Heart left ventricle (tissue), 16 donors: ENCODE results near the gene CTXN1. TPM values are rescaled to one million over a fixed set of nuclear protein-coding genes. Genes with fewer than 3 reads are reported as not detected.

Experiments used
- ATAC-seq, 4 donors: fragments of 200-7000 bp; cut with Tn5 transposase; one replicate each; pipeline ENCODE4 v1.9.1; 2020 to 2022; ENCODE audit warnings: moderate library complexity in 4 of 4, mild to moderate bottlenecking in 3 of 4, moderate number of reproducible peaks in 1 of 4
- DNase-seq, 5 donors: peaks; one replicate each; pipeline ENCODE4 v3.0.0-alpha.2; 2020
- H3K27ac ChIP-seq, 12 donors: fragments of 200-600 bp; sonication (generic) in 4 of 12; one replicate each; pipeline versions ENCODE4 v1.5.0 to v1.8.0; 2016 to 2022; ENCODE audit warnings: mild to moderate bottlenecking in 2 of 12
- H3K27me3 ChIP-seq, 9 donors: fragments of 200-600 bp; sonication (generic) in 2 of 9; one replicate each; pipeline versions ENCODE4 v1.5.1 to v1.8.0; 2016 to 2022; ENCODE audit warnings: mild to moderate bottlenecking in 3 of 9
- H3K36me3 ChIP-seq, 9 donors: fragments of 200-600 bp; sonication (generic) in 2 of 9; one replicate each; pipeline versions ENCODE4 v1.5.0 to v1.8.0; 2018 to 2022; ENCODE audit warnings: mild to moderate bottlenecking in 2 of 9
- H3K4me1 ChIP-seq, 12 donors: fragments of 200-600 bp; sonication (generic) in 4 of 12; one replicate each; pipeline versions ENCODE4 v1.5.0 to v1.8.0; 2016 to 2022; ENCODE audit warnings: mild to moderate bottlenecking in 3 of 12
- H3K4me3 ChIP-seq, 12 donors: fragments of 200-600 bp; sonication (generic) in 4 of 12; one replicate each; pipeline versions ENCODE4 v1.5.0 to v1.8.0; 2017 to 2022; ENCODE audit warnings: mild to moderate bottlenecking in 9 of 12, moderate library complexity in 4 of 12
- H3K9me3 ChIP-seq, 12 donors: fragments of 200-600 bp; sonication (generic) in 4 of 12; one replicate each; pipeline versions ENCODE4 v1.5.0 to v1.8.0; 2016 to 2022; ENCODE audit warnings: mild to moderate bottlenecking in 1 of 12
- POLR2A ChIP-seq, 2 donors: fragments of 450-650 bp; IDR thresholded peaks; one replicate each; pipeline ENCODE4 v1.6.1; 2017; ENCODE audit warnings: antibody characterized with exemption in 2 of 2, mild to moderate bottlenecking in 2 of 2, moderate library complexity in 2 of 2
- WGBS, 4 donors: extraction: QIAGEN DNeasy Blood & Tissue Kit in 2 of 4; methylation state at CpG; one replicate each; pipeline versions ENCODE4 v1.1.5 to v1.1.7; 2013 to 2018; 5-methylcytosine and 5-hydroxymethylcytosine counted together
- intact Hi-C, 10 donors: fragments of 100-400 bp; cut with DNase I; formaldehyde crosslinking; loops; one replicate each; pipeline versions ENCODE4 v1.11.1 to v1.14.2; 2022
- polyA plus RNA-seq, 2 donors: library from polyadenylated mRNA; stranded (reverse); fragments of 200-250 nt; gene quantifications; one replicate each; pipeline ENCODE4 v1.2.3, GENCODE V29; 2013
- total RNA-seq, 9 donors: library from RNA; depleted of rRNA in 2 of 9; stranded (reverse); fragments of >200 nt in 2 of 9; fragmentation: NEBNext Ultra II Directional in 3 of 9; extraction: Animal tissue kit (Norgen Biotek cat#: 25700) in 3 of 9; gene quantifications; one replicate each; pipeline versions ENCODE4 v1.1.0 to v1.2.4, GENCODE V29; 2016 to 2023
- TF ChIP-seq, protein P1 (sequence below), 12 donors: fragments of 200-600 bp; sonication (generic) in 4 of 12; IDR thresholded peaks; one replicate each; pipeline versions ENCODE4 v1.5.0 to v1.8.0; 2018 to 2022; ENCODE audit warnings: antibody characterized with exemption in 12 of 12, mild to moderate bottlenecking in 5 of 12
- donor health status: ischemic (EF 13 %, LVEDD 7.1; RV severe dilation, severe dysfunction).
- donor health status: healthy with polysubstance abuse.
- donor health status: DM: no; HTN: yes; CAD: no.
- donor health status: DM: no; HTN: no; CAD: no.
- donor health status: ischemic (EF 25% LVEDD 6.9; RV normal size, moderate dysfunction).
- donor health status: ischemic (EF 25% LVEDD 5.7; RV mildly dilated, moderate dysfunction).
- donor health status: healthy.
- donor health status: DM: yes; HTN: yes; CAD: no.
- donor health status: ischemic (EF 35%, LVEDD 5.7; RV mildly dilated, moderate dysfunction).
- donor health status: nonischemic (EF 11% LVEDD 7.7; RV severe dilation, severe dysfunction).
- donor health status: DM: yes; HTN: yes; CAD: no.
- donor health status: PGD.
- donor health status: ischemic (EF 29% LVEDD 5.4; RV normal size, mild dysfunction).
- donor health status: nonischemic (EF 23%, LVEDD 6.1; RV moderate dilation, normal function).

The CTXN1 gene
- total and polyA plus RNA-seq, 11 donors = 0.21 to 3.3 (median 0.48) TPM; not detected in 3

DNA sequence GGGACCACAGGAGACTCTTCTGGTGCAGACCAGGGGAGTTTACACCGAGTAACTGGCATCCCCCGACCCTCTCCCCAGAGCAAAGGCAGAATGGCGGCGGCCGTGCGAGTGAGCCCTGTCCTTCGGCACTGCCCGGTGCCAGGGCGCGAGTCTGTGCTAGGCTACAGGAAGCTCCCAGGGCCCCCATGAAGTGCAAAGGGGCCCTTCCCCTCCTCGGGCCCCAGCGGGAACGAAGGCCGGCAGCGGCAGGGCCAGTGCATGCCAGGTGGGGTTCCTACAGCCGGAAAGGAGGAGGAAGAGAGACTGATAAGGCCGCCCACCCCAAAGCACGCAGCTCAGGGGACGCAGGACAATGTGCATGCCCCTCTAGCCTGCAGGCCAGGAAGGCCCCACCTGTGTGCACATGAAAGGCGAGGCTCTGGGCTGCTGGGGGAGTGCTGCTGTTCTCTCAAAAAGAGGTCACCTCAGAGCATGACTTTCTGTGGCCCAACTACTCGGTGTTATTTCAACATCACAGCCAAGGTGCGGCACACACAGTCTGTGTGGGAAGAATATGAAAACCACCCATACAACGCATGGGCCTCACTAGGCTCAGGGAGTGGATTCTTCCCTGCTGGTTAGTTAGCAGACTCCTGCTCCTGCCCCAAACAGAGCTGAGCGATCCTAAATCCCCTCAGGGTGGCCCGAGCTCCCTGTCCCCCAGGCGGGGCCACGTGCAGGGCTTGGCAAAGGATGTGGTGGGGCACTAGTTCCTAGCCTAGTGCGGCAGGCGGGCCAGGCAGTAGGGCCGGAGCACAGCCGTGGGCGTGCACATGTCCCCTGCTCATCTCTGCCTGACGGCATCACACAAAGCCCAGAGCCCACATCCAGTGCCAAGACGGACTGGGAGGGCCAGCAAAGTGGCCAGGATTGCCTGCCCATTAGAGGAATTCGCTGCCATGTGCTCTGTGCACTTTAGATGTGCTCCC is 45.9 kb upstream of the CTXN1 start:
- Histone ChIP-seq H3K4me3 (no peak overlapping the region), H3K27ac (no peak overlapping the region), H3K4me1 (peaks cover 0 to 30% (median 8%) of the 10 kb centered on the region in 12 donors), H3K27me3 (no peaks in the 10 kb centered on the region), H3K36me3 (peaks cover 0 to 76% (median 44%) of the 10 kb centered on the region in 9 donors), H3K9me3 (no peaks in the 10 kb centered on the region)
- DNase-seq (peak in 1 of 5 donors; percentile 65), ATAC-seq (no peak)
- TF ChIP-seq, protein P1, sequence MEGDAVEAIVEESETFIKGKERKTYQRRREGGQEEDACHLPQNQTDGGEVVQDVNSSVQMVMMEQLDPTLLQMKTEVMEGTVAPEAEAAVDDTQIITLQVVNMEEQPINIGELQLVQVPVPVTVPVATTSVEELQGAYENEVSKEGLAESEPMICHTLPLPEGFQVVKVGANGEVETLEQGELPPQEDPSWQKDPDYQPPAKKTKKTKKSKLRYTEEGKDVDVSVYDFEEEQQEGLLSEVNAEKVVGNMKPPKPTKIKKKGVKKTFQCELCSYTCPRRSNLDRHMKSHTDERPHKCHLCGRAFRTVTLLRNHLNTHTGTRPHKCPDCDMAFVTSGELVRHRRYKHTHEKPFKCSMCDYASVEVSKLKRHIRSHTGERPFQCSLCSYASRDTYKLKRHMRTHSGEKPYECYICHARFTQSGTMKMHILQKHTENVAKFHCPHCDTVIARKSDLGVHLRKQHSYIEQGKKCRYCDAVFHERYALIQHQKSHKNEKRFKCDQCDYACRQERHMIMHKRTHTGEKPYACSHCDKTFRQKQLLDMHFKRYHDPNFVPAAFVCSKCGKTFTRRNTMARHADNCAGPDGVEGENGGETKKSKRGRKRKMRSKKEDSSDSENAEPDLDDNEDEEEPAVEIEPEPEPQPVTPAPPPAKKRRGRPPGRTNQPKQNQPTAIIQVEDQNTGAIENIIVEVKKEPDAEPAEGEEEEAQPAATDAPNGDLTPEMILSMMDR (IDR thresholded peaks at IDR 0.05) = no peak
- WGBS, 4 donors = 79 to 88% (median 85%) methylated on average over 27 to 35 of the region's 35 CpGs
- intact Hi-C loops = loop anchor here in 3 of 10 donors (2.0 to 10.0 kb wide), 3 partner anchors 31 to 283 kb away; no protein-coding TSS in a partner anchor

DNA sequence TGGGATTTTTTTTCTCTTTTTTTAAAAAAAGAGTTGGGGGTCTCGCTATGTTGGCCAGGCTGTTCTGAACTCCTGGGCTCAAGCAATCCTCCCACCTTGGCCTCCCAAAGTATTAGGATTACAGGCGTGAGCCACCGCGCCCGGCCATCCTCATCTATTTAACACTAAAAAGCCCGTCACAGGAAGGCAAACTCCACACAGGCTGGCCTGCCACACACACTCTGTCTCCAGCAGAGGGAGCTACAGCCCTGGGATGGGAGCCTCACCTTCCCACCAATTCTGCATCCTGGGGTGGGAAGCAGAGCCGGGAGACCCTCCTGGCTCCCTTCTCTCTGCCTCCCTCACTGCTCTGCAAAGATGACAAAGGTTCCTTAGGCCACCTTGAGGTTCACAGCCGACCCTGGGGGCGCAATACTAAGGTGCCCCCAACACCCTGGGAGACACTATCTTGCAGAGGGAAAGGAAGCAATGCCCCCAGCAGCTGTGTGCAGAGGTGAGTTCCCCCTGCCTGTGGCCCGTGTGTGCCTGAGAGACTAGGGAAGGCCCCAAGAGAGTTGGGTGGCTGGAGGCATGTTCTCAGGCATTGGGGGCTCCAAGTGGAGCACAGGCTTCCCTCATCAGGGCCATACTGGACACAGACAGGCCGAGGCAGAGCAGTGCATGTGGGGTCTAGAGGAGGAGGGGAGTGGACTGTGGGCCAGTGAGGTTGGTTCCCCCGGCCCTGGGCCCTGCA is 44.9 kb upstream of the CTXN1 start:
- TF ChIP-seq, protein P1 (IDR thresholded peaks at IDR 0.05) = peak; percentile 57 to 78 (median 66)
- TF ChIP-seq POLR2A (IDR thresholded peaks at IDR 0.05) = no peak
- Histone ChIP-seq H3K27ac (no peak overlapping the region), H3K27me3 (no peaks in the 10 kb centered on the region), H3K9me3 (no peaks in the 10 kb centered on the region), H3K36me3 (peaks cover 0 to 82% (median 52%) of the 10 kb centered on the region in 9 donors), H3K4me1 (peaks cover 0 to 30% (median 8%) of the 10 kb centered on the region in 12 donors), H3K4me3 (no peak overlapping the region)
- DNase-seq = peak in 1 of 5 donors; percentile 48
- intact Hi-C loops = loop anchor here in 3 of 10 donors (2.0 to 10.0 kb wide), 3 partner anchors 32 to 284 kb away; no protein-coding TSS in a partner anchor
- no peak for ATAC-seq
- 66 to 79% (median 75%) methylated on average over 10 to 12 of the region's 12 CpGs for WGBS, 4 donors

DNA sequence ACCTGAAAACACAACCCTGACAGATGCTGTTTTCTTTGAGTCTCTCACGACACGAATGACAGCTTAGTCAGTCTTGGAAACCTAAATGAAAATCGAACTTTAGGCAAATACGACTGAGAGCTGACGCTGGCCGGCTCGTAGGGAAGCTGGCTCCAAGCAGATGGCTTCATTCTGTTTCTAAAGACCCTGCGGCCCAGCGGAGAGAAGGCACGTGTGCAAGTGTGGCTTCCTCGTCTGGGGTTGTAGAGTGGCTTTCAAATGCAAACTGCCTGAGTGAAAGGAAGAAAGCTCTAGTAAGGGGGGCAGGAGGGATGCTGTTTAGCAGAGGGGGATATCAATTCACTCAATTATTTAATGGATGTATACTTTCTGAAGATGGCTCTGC is 43.6 kb upstream of the CTXN1 start:
- no peak overlapping the region for H3K27ac ChIP-seq
- DNase-seq (no peak), ATAC-seq (no peak)
- intact Hi-C loops = loop anchor here in 2 of 10 donors (5.0 to 10.0 kb wide), 2 partner anchors 33 to 175 kb away; partner anchors contain the start of gene FBN3 (in 1 of the 2)
- WGBS, 4 donors = 92 to 93% (median 93%) methylated on average over 11 of the region's 11 CpGs
- H3K4me3 ChIP-seq = no peak overlapping the region
- H3K9me3 ChIP-seq = no peaks in the 10 kb centered on the region
- TF ChIP-seq, protein P1 (IDR thresholded peaks at IDR 0.05) = no peak
- TF ChIP-seq POLR2A (IDR thresholded peaks at IDR 0.05) = no peak
- no peaks in the 10 kb centered on the region for H3K27me3 ChIP-seq
- H3K36me3 ChIP-seq = peaks cover 0 to 92% (median 65%) of the 10 kb centered on the region in 9 donors
- peaks cover 0 to 17% (median 6%) of the 10 kb centered on the region in 12 donors for H3K4me1 ChIP-seq
